Stimulated activated CD4-positive, alpha-beta T cell treated with anti-CD3 and anti-CD28 coated beads, Interleukin-4, amount 100 ng/mL, for 4 hours (primary cell): Measurements from ENCODE around the gene CDH20.

Source experiments
- DNase-seq, 2 experiments: peaks; one replicate each; pipeline ENCODE4 v3.0.0-alpha.2; 2020

The CDH20 gene

DNA sequence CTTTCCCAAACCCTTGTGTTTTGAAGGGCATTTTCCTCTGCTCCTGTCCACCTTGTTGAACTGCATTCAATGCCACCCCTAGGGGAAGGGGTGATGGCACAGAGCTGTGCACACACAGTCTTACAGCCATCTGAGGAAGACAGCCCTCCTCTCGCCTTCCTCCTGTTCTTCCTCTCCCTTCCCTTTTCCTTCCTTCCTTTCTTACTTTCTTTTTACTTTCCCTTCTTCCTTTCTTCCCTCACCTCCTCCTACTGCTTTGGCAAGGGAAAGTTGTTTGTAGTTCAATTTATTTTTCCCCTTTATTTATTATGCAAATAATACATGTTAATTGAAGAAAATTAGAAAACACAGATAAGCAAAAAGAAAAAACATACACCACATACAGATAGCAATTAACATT lies 99.4 kb downstream of the CDH20 start:
- DNase-seq = no peak

DNA sequence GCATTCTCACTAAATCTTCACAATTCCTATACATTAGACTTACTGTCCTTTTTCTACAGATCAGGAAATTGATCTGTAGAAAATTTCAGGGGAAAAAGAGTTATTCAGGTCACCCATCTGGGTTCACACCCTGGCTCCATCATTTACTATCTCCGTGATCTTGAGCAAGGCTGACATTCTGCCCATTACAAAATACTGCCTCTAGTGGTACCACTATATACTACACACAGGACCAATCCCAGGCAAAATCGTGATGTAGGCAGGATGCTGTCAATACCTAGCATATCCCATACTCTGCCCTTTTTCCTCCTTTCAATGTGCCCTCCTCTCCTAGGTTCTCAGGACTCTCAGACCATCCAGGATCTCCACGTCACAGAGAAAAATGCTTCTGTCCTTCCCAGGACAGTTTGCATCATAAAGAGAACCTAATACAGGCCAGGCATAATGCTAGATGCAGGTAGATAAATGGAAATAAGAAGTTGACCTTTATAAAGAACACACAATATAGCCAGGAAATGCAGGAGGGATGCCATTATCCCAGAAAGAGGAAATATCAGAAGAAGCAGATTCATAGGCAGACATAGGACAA lies 101.9 kb downstream of the CDH20 start:
- DNase-seq = no peak

DNA sequence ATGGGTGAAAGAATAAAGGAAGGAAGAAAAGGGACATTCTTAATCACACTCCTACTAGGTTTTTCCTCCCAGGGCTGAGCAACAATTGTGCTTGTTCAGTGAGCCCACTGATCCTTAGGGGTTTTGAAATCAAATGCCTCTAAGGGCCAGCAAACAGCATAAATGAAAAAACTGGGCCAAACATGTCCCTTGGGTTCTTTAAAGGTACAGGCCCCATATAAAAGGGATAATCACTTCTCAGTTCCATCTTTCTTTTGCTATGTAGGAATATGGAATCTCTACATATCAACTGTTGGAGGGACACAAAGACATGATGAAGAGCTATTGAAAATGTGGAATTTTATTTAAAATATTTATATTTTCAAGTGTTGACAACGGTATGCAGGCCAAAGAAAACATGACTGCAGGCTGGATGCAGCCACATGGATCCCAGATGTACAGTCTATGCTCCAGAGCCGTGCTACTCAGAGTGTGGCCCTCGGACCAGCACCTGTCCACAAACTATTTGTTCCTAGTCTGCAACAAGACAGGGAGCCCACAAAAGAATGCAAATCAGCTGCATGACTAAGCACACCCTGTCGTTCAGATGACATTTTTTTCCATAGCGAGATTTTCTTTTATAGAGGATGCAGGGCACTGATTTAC lies 110.0 kb downstream of the CDH20 start:
- no peak for DNase-seq

DNA sequence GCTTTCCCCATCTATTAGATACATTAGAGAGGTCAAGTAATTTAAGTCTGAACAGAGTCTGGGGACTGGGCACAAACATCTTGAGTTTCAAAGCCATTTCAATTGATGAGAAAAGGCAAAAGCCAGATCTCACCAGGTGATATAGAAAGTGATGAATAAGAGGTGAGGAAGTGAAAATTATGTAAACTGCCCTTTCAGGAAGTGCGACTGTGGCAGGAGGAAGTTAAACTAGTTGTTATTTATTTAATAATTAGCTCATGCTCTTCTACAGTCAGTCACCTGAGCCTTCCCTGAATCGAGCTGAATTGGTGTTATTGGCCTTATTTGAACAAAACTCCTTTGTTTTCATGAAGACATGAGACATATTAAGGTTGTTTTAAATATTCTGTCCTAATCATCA lies 115.1 kb downstream of the CDH20 start:
- no peak for DNase-seq

DNA sequence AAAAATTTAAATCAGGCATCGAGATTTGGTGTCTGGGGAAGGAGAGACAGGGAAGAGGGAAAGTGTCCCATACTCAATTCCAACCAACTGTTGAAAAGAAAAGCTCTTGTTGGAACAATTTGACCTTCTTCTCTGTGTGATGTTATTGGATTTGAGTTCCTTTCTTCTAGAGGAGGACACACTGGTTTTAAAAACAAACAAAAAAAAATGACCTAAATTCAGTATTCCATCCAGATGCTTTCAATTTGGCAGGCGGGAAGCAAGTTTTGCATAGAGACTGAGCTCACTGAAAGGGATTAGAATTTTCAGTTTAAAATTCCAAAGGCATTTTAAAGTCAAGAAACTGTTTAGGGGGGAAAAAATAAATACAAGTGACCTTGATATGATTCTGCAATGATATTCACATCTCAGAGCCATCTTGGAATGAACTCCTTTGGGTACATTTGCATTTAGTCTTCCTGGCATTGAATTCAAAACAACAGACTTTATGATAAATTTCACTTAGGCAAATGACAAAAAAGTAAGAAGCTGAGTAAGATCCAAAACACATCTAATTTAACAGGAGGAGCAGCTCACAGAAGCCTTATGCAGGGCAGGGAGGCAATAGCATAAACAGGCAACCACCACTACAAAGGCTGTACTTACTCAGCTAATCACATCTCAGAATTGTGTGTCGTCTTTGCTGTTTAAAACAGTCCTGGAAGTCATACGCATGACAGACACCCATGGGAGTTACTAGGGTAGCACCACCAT lies 126.8 kb downstream of the CDH20 start:
- no peak for DNase-seq

DNA sequence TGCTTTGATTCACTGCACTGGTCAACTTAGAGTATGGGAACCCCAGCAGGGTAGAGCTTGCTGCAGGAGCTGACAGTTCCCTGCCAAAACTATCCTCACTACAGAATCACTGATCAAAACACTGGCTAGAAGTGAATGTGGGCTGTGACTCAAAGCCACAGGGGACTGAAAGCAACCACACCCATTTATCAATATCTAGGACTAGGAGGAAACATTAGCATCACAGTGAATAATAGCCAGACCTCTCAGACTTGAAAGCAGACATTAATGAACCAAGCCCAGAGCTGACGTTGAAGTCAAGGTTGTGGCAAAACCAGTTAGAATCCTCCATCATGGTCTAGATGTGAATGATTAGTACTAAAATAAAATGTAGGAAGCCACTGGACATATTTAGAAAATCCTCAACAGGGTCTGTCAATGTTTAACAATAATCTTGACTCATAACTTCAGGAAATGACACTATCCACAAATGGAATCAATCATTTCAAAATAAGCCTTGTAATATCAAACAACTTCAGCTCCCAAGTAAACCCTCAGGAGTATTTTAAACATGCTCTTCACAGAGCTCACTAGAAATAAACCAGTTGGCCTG lies 131.4 kb downstream of the CDH20 start:
- no peak for DNase-seq

DNA sequence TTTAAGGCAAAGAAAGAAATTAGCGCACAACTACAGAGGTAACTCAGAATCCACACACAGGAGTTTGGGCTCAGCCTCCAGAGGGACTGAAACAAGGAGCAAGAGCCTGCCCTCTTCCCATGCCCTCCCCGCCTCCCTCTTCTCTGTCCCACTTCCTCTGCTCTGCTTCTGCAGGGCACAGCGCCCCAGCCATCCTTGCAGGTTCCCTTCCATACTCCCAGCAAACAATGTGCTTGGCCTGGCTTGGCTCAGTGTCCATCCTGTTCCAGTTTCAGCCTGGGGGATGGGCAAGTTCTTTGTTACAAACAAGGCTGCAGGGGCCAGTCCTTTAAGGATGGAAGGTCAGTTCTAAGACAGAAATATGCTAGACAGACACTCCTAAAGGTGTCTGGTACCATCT lies 133.5 kb downstream of the CDH20 start:
- no peak for DNase-seq

DNA sequence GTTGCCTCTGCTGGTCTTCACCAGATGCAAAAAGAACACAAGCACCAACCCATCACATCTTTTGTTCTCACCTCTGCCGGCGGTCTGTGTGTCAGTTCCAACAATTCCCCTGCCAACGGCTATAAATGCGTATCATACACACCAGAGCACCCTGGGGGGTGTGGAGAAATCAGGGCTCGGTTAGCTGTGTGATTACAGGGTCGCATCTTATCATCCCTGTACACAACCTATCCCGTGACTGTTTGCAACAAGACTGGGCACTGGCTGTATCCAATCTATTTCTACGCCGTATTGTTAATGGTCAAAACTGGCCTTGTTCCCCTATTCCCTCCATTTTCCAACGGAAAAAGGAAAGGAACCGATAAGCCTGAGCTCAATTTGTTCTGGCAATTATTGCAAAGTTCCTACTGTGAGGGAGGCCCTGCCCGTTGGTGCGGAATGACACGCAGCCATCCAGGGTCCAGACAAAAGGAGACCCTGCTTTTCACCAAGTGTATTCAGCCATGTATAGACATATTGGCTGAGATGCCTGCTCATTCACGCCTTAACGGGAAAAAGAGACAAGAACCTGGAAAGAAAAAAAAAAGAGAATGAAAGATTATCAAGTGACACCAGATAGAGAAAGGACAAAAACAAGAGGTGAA lies 136.9 kb downstream of the CDH20 start:
- no peak for DNase-seq

DNA sequence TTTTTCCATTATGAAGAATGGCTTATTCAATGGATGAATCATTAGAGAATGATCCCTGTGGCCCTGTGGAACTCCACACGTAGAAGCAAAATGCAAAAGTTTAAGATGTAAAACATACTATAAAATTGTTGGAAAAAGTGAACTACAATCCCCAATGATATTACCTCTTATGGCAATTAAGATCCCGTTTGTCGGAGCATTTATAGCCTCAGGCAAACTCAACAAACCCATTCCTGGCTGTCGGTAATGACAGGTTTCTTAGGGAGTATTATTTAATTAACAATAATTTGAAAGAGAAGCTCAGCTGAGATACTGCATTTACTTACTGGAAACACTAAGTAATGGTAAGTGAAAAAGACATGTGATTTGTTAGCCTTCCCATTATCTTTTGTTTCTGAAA lies 138.3 kb downstream of the CDH20 start:
- DNase-seq = no peak

DNA sequence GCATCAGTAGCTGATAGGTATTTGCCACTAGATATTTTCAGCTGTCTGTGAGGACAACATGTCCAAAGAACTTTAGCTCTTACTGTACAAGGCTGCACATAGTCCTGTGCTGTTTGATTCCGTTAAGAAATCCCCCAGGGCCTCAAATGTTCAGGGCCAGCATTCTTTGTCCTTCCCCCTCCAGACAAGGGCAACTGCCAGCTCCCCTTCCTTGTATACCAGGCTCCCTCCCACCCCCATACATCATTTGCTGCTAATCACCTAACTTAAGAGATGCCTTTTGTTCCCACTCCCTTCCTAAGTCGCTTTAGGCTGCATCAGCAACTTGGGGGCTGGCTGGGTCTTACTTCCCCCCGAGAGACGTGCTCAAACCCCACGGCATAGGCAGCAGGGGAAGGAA lies 138.7 kb downstream of the CDH20 start:
- no peak for DNase-seq

DNA sequence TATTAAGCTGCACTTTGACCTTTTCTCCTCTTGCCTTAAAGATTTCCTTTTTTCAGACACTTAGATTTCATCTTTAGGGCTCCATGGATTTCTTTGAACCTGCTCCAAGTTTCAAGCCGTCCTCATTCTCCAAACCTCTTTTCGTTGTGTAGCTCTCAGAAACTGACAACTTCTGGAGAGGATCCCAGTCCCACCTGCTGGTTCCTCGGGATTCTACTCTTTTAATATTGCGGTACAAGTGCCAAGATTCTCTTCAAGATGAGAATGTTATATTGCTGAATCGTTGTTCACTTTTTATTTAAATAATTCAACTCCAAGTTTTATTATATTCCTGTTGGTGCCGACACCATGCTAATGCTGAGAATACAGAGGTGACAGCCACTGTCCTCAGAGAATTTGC lies 141.1 kb downstream of the CDH20 start:
- DNase-seq = no peak

DNA sequence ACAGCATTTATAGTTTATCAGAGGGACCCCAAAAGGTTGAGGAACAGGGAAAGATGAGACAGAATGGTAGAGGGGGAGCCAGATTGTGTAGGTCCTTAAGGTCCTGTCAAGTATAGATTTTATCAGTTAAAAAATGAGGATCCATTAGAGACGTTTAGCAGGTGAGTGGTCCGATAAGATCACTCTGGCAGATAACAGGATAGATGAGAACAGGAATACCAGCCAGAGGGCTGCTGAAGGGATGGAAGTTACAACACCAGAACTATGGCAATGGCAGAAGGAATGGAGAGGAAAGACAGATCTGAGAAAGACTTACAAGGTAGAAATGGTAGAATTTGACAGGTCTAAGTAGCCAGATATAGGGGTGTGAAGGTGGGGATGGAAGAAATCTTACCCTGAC lies 141.7 kb downstream of the CDH20 start:
- no peak for DNase-seq

DNA sequence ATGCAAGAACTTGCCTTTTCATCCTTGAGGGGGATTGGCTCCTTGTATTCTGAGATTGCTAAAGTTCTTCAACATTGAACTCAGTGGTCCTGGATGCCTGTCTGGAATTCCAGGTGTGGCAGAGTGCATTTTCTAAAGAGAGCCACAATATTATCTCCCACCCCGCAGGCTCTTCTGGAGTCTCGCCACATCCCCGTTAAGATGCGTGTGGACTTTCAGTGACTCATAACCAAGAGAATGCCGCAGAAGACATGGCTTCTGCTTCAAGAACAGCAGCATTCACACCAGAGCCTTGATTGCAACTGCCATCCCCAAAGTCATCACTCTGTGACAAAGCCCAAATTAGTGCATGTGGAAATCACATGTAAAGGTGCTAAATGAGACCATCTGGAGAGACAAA lies 142.7 kb downstream of the CDH20 start:
- DNase-seq = no peak

DNA sequence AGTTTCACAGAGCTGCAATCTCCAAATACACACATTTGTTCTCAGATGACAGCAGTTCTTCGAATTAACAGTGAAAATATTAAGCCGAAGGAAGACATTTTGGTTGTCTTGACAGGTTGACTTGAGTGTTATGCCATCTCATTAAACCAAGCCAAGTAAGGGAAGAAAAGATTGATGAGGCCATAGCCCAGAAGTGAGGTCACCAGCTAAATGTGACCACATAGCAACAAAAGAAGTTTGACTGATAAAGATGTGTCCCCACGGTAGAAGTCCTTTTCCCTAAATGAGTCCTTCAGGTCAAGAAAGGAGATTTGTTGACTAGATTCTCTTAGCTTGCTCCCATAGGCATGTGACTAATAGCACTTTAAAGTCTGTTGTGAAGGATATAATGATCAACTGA lies 156.1 kb downstream of the CDH20 start:
- no peak for DNase-seq

DNA sequence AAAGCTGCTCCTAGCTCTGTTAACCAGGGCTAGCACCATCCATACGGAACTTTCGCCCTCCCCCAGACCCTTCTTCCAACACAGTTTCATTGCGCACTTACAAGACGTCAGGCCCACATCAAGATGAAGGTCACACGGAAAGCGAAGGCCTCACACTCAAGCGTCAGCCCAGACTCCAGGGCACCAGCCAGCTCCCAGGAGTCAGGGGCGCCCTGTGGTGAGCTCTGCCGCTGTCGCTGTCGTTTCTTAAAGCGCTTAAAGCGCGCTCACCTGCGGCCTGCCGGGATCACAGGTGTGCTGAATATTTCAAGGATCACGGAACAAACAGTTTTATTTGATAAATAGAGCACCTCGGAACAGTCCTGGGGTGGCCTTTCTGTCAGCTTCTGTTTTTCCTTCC lies 163.1 kb downstream of the CDH20 start:
- DNase-seq = no peak

DNA sequence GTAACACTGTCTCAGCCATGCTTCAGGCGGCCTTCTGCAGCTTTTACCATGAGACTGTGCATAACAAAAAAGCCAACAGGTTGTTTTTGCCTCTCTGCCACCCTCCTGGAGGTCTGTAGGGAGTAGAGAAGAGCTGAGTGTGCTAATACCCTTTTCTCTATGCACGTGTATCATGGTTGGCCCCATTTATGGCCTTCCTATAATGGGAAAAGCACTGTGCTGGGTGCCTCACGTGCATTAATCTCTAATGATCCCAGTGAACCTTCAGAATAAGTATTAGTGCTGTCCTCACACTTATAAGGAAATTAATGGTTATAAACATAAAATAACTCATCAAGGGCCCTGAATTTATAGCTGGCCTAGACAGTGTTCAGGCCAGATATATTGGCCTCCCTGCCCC lies 164.2 kb downstream of the CDH20 start:
- DNase-seq = no peak

DNA sequence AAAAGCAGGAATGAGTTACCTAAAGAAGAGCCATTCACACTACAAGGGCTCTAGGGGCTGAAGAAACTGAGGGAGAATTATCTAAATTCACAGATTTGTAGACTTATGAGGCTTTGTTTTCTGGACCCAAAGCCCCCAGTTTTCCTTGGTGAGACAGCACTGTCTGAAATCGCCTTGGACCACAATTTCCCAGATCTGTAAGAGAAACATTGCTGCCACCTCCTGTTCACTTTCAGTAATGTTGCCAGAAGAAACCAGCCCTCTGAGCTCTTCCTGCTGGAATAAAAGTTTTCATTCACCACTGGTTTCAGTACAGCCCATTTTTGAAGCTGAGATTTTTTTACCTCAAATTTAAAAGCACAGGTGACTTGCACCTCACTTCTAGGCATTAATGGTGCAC lies 169.2 kb downstream of the CDH20 start:
- no peak for DNase-seq

DNA sequence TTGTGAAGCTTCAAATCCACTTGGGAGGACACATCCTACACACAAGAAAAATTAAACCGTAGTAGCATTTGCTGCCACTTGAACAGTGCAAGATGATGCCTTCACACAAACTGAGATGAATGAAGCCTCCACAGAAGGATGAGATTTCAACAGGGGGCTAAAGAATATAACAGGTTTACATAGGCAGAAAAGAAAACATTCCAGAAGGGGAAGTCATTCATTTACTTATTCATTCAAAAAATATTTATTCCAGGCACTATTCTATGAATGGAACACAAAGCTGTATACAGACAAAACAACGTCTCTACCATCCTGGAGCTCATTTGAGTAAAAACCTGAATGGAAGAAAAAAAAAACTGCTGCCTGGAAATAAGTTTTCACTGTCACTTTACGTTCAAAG lies 170.5 kb downstream of the CDH20 start:
- DNase-seq = no peak

DNA sequence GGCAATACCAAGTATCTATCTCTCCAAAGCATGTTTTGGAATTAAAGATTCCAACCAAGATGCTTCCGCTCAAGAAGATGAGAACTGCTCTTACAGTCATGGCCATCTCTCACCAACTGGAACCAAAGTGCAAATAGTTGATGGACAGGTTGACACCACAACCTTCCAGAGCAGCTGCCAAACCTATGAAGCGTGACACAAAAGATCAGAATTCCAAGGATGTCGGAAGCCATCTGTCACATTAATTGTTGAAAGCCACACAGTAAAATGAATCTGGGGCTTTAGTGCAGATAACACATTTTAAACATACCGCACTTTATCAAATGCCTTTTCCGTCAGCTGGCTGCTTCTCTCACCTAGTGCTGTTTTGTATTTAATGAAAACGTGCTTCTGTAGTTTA lies 195.7 kb downstream of the CDH20 start:
- DNase-seq = no peak

DNA sequence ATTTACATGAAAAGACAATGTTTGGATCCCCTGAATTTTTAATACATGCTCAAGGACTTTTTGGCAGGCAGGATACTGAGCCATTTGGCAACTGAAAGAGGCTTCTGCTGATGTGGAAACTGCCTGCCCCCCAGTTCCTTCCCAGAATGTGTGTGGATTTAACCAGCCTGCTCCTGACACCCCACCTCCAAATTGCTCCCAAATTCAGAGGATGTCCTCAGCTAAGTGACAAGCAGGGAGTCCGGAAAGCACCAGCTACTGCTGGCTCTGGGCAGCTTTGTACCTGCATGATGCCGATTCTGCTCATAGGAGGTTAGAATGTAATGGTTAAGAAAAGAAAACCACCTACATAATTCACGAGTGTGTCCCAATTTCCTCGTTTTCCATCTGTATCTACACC lies 197.5 kb downstream of the CDH20 start:
- DNase-seq = no peak

DNA sequence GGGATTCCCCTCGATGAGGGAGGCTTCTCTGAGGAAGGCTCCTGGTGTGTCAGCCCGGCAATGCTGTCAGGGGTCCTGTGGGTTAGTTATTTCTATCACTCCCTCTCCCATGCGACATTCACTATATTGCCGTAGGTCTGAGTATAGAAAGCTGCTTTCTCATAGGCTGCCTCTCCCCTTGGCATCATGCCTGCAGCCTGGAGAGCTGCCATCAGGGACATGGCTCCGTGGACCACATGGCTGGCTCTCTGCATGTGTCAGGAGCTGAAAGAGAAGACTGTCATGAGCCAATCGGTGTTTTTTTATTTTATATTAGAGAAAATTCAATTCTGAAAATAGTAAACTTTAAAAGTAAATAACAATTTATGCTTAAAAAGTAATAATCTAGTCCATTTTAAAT lies 198.0 kb downstream of the CDH20 start:
- no peak for DNase-seq

DNA sequence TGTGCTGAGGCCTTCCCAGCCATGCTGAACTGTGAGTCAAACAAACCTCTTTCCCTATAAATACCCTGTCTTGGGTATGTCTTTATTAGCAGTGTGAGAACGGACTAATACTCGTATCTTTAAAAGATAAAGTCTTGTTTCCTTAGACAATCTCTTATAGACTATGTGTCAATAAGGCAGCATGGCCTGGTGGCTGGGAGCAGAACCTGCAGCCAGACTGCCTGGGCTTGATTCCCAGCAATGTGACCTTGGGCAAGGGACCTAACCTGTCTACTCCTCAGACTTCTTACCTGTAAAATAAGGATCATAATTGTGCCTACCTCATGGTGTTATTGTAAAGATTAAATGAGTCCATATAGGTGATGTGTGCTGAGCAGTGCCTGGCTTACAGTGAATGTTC lies 198.7 kb downstream of the CDH20 start:
- DNase-seq = no peak

DNA sequence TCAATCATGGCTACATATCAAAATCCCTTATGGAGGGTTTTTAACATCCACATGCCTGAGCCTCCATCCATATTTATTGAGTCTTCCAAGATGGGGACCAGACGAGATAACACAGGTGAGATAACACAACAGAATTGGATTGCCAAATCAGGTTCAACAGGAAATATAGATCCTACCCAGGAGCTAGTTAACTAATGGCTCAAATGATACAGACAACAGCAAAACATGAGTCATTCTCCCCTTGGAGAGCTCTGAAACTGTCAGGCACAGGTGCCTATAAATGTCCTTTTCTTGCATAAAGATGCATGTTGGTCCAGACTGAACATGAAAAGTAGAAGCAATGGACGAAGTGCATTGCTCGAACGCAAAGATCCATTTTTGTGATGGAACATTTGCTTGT lies 202.2 kb downstream of the CDH20 start:
- no peak for DNase-seq

DNA sequence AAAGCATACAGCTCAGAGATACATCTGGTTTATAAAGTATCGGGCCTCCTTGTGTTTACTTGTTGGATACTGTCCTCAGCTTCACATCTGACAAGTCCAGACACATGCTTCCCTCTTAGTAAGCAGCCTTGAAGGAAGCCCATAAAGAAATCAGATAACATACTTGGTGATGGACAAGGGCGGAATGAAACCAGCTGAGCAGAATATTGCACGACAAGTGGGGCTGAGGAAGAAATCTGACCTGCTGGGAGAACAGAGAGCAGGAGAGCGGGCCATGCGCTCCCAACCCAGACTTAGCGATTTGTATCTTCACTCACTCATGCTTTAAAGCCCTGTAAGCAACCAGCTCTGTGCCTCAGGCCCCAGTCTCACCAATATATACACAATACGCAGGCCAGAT lies 208.4 kb downstream of the CDH20 start:
- DNase-seq = no peak
